ENCODE measurements around the gene KLF9. TPM values are rescaled to one million over a fixed set of nuclear protein-coding genes. Genes with fewer than 3 reads are reported as not detected.

The KLF9 gene
- total and polyA plus RNA-seq, 9 of the 15 experiments (the other 6 are each of a cell fraction or from before 2014, with no cell fraction given): 3.3 to 11.9 (median 6.9) TPM

DNA sequence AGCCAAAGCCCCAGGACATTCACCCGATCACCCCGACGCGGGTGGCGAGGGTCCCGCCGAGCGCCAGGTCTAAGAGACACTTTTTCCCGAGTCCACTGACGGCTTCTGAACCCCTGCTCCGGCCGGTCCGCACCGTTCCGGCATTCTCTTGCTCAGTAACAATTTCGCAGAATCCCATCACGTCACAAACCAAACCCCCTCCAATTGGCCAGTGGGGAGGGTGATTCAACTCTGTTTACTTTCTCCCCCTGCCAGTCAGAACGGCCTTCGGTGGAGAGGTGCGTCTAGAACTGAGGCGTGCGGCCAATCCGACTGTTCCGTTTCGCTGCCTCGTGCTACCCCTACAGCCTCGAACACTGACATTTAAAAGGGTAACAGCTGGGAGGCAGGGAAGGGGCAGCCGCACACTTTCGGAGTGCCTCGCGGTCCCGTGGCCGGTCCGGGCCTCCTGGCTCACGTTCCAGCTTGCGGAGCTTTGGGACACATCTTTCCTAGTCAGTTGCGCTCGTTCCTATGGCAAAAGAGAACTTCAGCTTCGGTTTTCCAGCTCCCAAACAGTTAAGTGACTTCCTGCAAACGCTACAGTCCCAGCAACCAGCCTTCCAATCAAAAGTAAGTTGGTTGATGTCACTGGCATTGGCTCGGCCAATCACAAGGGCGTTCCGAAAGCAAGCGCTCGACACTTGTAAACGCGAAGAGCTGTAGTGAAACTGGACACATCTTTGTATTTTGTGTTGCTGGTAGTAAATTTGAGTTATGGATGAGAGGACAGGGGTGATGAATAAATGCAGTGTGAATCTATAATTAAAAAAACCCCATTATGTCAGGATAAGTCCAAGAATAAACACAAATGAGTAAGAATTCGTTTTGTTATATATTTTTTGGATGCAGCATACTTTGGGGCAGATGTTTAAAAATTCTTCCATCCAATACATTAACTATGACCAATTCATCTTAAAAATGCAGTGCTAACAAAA lies at the start of gene KLF9 (continued):
- TF ChIP-seq, protein P1, sequence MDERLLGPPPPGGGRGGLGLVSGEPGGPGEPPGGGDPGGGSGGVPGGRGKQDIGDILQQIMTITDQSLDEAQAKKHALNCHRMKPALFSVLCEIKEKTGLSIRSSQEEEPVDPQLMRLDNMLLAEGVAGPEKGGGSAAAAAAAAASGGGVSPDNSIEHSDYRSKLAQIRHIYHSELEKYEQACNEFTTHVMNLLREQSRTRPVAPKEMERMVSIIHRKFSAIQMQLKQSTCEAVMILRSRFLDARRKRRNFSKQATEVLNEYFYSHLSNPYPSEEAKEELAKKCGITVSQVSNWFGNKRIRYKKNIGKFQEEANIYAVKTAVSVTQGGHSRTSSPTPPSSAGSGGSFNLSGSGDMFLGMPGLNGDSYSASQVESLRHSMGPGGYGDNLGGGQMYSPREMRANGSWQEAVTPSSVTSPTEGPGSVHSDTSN (CRISPR knock-in tag; IDR thresholded peaks at IDR 0.05; ENCODE audit: low read depth): peak; percentile 68
- TF ChIP-seq, protein P1 (tag; conservative IDR thresholded peaks at IDR 0.05; ENCODE audit: low read depth): peak; percentile 78
- peak; percentile 62; the same call in 1 of the 2 replicates for TF ChIP-seq POLR2H (tag; IDR thresholded peaks at IDR 0.05; ENCODE audit: low read depth)
- TF ChIP-seq TCFL5 (CRISPR knock-in tag; conservative IDR thresholded peaks at IDR 0.05): no peak
- TF ChIP-seq MED1 (CRISPR knock-in tag; IDR thresholded peaks at IDR 0.05; ENCODE audit: borderline replicate concordance): no peak
- no peak for TF ChIP-seq SMARCB1 (IDR thresholded peaks at IDR 0.05; ENCODE audit: insufficient read length, low read depth)
- no peak for TF ChIP-seq TFAM (CRISPR knock-in tag; conservative IDR thresholded peaks at IDR 0.05)
- TF ChIP-seq MXI1 (IDR thresholded peaks at IDR 0.05; ENCODE audit: low read depth, low read length): peak; percentile 54; the same call in 1 of the 2 replicates
- no peak for TF ChIP-seq HIVEP1 (CRISPR knock-in tag; IDR thresholded peaks at IDR 0.05)
- TF ChIP-seq, protein P2, sequence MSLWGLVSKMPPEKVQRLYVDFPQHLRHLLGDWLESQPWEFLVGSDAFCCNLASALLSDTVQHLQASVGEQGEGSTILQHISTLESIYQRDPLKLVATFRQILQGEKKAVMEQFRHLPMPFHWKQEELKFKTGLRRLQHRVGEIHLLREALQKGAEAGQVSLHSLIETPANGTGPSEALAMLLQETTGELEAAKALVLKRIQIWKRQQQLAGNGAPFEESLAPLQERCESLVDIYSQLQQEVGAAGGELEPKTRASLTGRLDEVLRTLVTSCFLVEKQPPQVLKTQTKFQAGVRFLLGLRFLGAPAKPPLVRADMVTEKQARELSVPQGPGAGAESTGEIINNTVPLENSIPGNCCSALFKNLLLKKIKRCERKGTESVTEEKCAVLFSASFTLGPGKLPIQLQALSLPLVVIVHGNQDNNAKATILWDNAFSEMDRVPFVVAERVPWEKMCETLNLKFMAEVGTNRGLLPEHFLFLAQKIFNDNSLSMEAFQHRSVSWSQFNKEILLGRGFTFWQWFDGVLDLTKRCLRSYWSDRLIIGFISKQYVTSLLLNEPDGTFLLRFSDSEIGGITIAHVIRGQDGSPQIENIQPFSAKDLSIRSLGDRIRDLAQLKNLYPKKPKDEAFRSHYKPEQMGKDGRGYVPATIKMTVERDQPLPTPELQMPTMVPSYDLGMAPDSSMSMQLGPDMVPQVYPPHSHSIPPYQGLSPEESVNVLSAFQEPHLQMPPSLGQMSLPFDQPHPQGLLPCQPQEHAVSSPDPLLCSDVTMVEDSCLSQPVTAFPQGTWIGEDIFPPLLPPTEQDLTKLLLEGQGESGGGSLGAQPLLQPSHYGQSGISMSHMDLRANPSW (CRISPR knock-in tag; IDR thresholded peaks at IDR 0.05): no peak
- 0 out of 2 replicates have a peak, but pooled peaks have one; percentile 6 for TF ChIP-seq CBFA2T3 (IDR thresholded peaks at IDR 0.05)
- TF ChIP-seq BMI1 (IDR thresholded peaks at IDR 0.05; ENCODE audit: low read length): no peak
- peak; percentile 73; the same call in 1 of the 2 replicates for TF ChIP-seq ZNF12 (CRISPR knock-in tag; IDR thresholded peaks at IDR 0.05)
- TF ChIP-seq, protein P3, sequence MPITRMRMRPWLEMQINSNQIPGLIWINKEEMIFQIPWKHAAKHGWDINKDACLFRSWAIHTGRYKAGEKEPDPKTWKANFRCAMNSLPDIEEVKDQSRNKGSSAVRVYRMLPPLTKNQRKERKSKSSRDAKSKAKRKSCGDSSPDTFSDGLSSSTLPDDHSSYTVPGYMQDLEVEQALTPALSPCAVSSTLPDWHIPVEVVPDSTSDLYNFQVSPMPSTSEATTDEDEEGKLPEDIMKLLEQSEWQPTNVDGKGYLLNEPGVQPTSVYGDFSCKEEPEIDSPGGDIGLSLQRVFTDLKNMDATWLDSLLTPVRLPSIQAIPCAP (CRISPR knock-in tag; IDR thresholded peaks at IDR 0.05; ENCODE audit: borderline replicate concordance): no peak
- TF ChIP-seq BHLHE40 (IDR thresholded peaks at IDR 0.05; ENCODE audit: low read length): peak; percentile 83
- TF ChIP-seq MAFG (tag; conservative IDR thresholded peaks at IDR 0.05): no peak
- TF ChIP-seq KLF13 (tag; IDR thresholded peaks at IDR 0.05; ENCODE audit: borderline replicate concordance, low read depth): no peak
- no peak for TF ChIP-seq MCM5 (IDR thresholded peaks at IDR 0.05; ENCODE audit: low read depth)
- TF ChIP-seq RB1 (IDR thresholded peaks at IDR 0.05; ENCODE audit: low read depth): 0 out of 2 replicates have a peak, but pooled peaks have one; percentile 7
- no peak for TF ChIP-seq ZFP36 (IDR thresholded peaks at IDR 0.05; ENCODE audit: low read depth, low read length, partially characterized antibody)
- no peak for TF ChIP-seq NFE2 (IDR thresholded peaks at IDR 0.05; ENCODE audit: low read depth)
- TF ChIP-seq, protein P4, sequence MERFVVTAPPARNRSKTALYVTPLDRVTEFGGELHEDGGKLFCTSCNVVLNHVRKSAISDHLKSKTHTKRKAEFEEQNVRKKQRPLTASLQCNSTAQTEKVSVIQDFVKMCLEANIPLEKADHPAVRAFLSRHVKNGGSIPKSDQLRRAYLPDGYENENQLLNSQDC (CRISPR knock-in tag; IDR thresholded peaks at IDR 0.05): no peak
